ENCODE measurements around the gene PRDM16. TPM values are rescaled to one million over a fixed set of nuclear protein-coding genes. Genes with fewer than 3 reads are reported as not detected.

Gene PRDM16
- total RNA-seq, 2 donors from 2014 or later: 0.79 to 6.1 TPM

- Histone ChIP-seq H3K9me3 (no peaks in the 10 kb centered on the region), H3K9ac (ENCODE audit: low read depth in 2 of 2, low read length in 2 of 2) (no peak overlapping the region), H3K27ac (no peak overlapping the region), H3K4me1 (no peaks in the 10 kb centered on the region), H3K36me3 (no peaks in the 10 kb centered on the region), H3K4me3 (no peak overlapping the region), H3K27me3 (no peaks in the 10 kb centered on the region)
- intact Hi-C loops (cut with DNase I): no loop called here
- TF ChIP-seq, protein P1, sequence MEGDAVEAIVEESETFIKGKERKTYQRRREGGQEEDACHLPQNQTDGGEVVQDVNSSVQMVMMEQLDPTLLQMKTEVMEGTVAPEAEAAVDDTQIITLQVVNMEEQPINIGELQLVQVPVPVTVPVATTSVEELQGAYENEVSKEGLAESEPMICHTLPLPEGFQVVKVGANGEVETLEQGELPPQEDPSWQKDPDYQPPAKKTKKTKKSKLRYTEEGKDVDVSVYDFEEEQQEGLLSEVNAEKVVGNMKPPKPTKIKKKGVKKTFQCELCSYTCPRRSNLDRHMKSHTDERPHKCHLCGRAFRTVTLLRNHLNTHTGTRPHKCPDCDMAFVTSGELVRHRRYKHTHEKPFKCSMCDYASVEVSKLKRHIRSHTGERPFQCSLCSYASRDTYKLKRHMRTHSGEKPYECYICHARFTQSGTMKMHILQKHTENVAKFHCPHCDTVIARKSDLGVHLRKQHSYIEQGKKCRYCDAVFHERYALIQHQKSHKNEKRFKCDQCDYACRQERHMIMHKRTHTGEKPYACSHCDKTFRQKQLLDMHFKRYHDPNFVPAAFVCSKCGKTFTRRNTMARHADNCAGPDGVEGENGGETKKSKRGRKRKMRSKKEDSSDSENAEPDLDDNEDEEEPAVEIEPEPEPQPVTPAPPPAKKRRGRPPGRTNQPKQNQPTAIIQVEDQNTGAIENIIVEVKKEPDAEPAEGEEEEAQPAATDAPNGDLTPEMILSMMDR (IDR thresholded peaks at IDR 0.05): no peak
- DNase-seq: peak; percentile 24
Observed at GRCh38 chr1:3132660-3133059, 63.7 kb downstream of the PRDM16 start.

DNA sequence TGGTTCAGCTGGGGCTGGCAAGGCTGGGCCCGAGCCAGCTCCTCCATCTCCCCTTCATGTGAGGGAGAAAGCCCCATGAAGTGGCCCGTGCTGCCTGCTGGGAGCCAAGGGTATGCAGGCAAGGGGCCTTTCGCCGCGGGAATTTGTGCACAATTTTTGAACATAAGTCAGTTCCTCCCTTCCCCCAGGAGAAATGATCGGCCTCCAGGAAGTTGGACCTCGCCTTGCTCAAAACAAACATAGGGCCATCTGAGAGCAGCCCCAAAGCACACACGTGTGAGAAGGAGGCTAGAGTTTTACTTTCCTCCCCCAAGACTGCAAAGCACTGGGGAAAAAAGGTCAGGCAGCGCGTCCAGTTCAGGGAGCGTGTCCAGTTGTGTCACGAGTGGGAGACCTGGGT is 64.7 kb downstream of the PRDM16 start:
- TF ChIP-seq, protein P1 (IDR thresholded peaks at IDR 0.05): no peak
- Histone ChIP-seq H3K4me1 (no peaks in the 10 kb centered on the region), H3K36me3 (no peaks in the 10 kb centered on the region), H3K4me3 (no peak overlapping the region), H3K9ac (ENCODE audit: low read depth in 2 of 2, low read length in 2 of 2) (no peak overlapping the region), H3K27ac (no peak overlapping the region), H3K9me3 (no peaks in the 10 kb centered on the region), H3K27me3 (no peaks in the 10 kb centered on the region)
- intact Hi-C loops (cut with DNase I): no loop called here
- peak; percentile 29 for DNase-seq

GRCh38 chr1:3134381-3135072 is 65.5 kb downstream of the PRDM16 start:
- H3K9ac ChIP-seq (ENCODE audit: low read depth in 2 of 2, low read length in 2 of 2): no peak overlapping the region
- H3K27ac ChIP-seq: no peak overlapping the region
- no peaks in the 10 kb centered on the region for H3K27me3 ChIP-seq
- H3K4me1 ChIP-seq: no peaks in the 10 kb centered on the region
- DNase-seq: no peak
- H3K4me3 ChIP-seq: no peak overlapping the region
- H3K9me3 ChIP-seq: no peaks in the 10 kb centered on the region
- no peaks in the 10 kb centered on the region for H3K36me3 ChIP-seq
- intact Hi-C loops (cut with DNase I): no loop called here
- TF ChIP-seq, protein P1 (IDR thresholded peaks at IDR 0.05): no peak

GRCh38 chr1:3135073-3135702 is 66.2 kb downstream of the PRDM16 start:
- no peaks in the 10 kb centered on the region for H3K36me3 ChIP-seq
- no peak overlapping the region for H3K4me3 ChIP-seq
- no peak for DNase-seq
- H3K27me3 ChIP-seq: no peaks in the 10 kb centered on the region
- no peaks in the 10 kb centered on the region for H3K9me3 ChIP-seq
- TF ChIP-seq, protein P1 (IDR thresholded peaks at IDR 0.05): no peak
- no peak overlapping the region for H3K27ac ChIP-seq
- no peak overlapping the region for H3K9ac ChIP-seq (ENCODE audit: low read depth in 2 of 2, low read length in 2 of 2)
- H3K4me1 ChIP-seq: no peaks in the 10 kb centered on the region
- intact Hi-C loops (cut with DNase I): no loop called here

GRCh38 chr1:3135744-3136455 is 66.9 kb downstream of the PRDM16 start:
- Histone ChIP-seq H3K9me3 (no peaks in the 10 kb centered on the region), H3K9ac (ENCODE audit: low read depth in 2 of 2, low read length in 2 of 2) (no peak overlapping the region), H3K27me3 (no peaks in the 10 kb centered on the region), H3K27ac (no peak overlapping the region), H3K4me3 (no peak overlapping the region), H3K4me1 (no peaks in the 10 kb centered on the region), H3K36me3 (no peaks in the 10 kb centered on the region)
- no peak for DNase-seq
- intact Hi-C loops (cut with DNase I): no loop called here
- TF ChIP-seq, protein P1 (IDR thresholded peaks at IDR 0.05): no peak

All from colonic mucosa (tissue), 4 donors.